GM13977 (cell line): ENCODE results near the gene EIF4G3.

Experiments
- DNase-seq: peaks from one replicate; pipeline ENCODE4 v3.0.0; 2012; ENCODE audit warnings: low spot score
- in situ Hi-C: fragments of 300-500 bp; cut with MboI; formaldehyde crosslinking; loops from one replicate; pipeline ENCODE4 v1.12.0; 2022; ENCODE audit warnings: low sequenced_read_pairs, low pct_unique_long_range_greater_than_20kb, mixed read lengths, inconsistent platforms; ENCODE audit not compliant: unreplicated experiment
- TF ChIP-seq, protein P1 (sequence below): IDR thresholded peaks from 2 replicates; pipeline ENCODE4 v1.5.1; 2012; ENCODE audit warnings: mild to moderate bottlenecking, control low read depth; ENCODE audit not compliant: insufficient read depth; ENCODE audit errors: extremely low read depth, missing control alignments

Gene EIF4G3

DNA sequence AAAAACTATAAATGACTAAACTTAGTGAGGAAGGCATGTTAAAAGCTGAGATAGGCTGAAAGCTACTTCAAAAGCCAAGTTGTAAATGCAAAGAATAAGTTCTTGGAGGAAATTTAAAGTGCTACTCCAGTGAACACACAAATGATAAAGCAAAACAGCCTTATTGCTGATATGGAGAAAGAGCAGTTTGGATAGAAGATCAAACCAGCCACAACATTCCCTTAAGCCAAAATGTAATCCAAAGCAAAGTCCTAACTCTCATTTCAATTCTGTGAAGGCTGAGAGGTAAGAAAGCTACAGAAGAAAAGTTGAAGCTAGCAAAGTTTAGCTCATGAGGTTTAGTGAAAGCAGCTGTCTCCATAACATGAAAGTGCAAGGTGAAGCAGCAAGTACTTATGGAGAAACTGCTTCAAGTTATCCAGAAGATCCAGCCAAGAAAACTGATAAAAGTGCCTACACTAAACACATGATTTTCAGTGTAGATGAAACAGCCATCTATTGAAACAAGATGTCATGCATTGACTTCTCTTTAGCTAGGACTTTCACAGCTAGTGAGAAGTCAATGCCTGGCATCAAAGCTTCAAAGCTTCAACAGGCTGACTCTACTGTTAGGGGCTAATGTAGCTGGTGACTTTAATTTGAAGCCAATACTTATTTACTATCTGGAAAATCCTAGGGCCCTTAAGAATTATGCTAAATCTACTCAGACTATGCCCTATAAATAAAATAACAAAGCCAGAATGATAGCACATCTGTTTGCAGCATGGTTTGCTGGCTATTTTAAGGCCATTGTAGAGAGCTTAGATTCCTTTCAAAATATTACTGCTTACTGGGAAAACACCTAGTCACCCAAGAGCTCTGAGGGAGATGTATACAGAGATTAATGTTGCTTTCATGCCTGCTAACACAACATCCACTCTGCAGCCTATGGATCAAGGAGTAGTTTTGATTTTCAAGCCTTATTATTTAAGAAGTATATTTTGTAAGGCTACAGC lies 188.6 kb downstream of the EIF4G3 start:
- in situ Hi-C loops: loop anchor here (25.0 kb wide), 1 partner anchor 199 kb away; the partner anchor contains the start of gene EIF4G3
- TF ChIP-seq, protein P1, sequence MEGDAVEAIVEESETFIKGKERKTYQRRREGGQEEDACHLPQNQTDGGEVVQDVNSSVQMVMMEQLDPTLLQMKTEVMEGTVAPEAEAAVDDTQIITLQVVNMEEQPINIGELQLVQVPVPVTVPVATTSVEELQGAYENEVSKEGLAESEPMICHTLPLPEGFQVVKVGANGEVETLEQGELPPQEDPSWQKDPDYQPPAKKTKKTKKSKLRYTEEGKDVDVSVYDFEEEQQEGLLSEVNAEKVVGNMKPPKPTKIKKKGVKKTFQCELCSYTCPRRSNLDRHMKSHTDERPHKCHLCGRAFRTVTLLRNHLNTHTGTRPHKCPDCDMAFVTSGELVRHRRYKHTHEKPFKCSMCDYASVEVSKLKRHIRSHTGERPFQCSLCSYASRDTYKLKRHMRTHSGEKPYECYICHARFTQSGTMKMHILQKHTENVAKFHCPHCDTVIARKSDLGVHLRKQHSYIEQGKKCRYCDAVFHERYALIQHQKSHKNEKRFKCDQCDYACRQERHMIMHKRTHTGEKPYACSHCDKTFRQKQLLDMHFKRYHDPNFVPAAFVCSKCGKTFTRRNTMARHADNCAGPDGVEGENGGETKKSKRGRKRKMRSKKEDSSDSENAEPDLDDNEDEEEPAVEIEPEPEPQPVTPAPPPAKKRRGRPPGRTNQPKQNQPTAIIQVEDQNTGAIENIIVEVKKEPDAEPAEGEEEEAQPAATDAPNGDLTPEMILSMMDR: no peak
- DNase-seq: no peak

DNA sequence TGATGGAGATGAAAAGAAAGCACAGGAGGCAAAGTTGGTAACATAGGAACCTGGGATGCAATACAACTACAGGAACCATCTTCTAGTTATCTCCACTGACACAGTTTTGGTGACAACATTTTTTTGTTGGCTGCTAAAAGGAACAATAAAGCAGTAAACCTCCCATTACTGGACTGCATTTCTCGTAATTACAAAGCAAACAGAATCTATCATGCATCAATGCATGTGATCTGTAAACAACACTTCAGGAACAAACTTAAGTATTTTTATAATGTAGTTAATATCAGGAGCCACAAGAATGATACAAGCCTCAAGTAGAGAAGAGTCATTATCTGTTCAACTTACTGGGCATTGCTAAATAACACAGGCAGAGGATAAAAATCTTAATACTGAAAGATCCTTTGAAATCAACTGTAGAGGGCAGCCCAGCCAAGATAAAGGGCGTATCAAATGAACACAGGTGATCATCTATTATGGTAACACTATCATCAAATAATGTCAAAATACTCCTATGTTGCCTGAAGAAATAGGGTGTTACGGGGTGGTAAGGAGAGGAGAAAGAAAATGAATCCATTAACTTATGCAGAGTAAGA lies 193.3 kb downstream of the EIF4G3 start:
- DNase-seq: no peak
- TF ChIP-seq, protein P1: no peak
- in situ Hi-C loops: loop anchor here (25.0 kb wide), 1 partner anchor 204 kb away; the partner anchor contains the start of gene EIF4G3

DNA sequence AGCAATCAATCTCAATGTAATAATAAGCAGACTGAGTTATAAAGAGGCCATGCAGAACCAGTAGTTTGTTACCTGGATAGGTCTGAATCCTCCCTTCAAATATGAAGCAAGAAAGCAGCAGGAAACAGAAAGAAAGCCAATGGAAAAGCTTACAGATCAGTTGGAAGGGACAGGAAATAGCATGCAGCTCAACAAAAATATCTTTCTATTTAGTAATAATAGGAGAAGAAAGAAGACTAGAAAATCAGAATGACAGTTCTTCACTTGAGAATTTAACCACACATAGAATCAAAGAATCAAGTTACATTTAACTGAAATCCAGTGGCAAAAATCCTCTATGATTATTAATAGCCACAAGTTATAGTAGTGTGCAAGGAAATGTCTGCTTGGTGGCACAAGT lies 194.4 kb downstream of the EIF4G3 start:
- no peak for DNase-seq
- TF ChIP-seq, protein P1: no peak
- in situ Hi-C loops: loop anchor here (25.0 kb wide), 1 partner anchor 205 kb away; the partner anchor contains the start of gene EIF4G3

DNA sequence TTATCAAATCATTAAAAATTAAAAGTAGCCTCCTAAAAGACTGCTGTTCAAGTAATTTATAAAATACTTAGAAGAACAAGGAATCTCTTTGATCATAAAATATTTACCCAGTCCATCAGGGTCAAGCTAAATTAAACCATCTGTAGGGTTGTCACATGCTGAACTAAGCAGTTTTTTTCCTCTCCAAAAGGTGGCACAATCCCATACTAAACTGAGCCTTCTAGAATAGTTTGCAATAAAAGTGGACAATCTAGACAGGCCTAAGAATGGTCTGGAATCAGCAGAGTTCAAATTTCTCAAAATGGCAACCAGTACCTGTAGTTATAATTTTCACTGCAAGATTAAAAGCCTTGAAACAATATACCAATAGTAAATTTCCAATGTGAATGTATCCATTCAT lies 194.8 kb downstream of the EIF4G3 start:
- DNase-seq: no peak
- TF ChIP-seq, protein P1: peak; percentile 36
- in situ Hi-C loops: loop anchor here (25.0 kb wide), 1 partner anchor 205 kb away; the partner anchor contains the start of gene EIF4G3

DNA sequence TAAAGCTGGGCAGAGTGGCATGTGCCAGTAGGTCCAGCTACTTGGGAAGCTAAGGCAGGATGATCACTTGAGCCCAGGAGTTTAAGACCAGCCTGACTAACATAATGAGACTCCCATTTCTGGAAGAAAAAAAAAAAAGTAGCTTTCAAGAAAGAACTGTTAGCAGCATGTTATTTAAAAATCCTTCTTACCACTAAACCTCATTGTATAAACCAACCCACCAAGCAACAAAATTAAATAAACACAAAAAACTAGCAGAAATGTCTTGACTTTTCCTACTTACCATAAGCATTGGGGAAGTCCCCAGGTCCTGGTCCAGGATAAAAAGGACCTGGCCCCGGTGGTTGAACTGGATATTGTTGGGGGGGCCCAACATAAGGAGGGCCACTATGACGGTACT lies 196.6 kb downstream of the EIF4G3 start:
- no peak for DNase-seq
- TF ChIP-seq, protein P1: no peak
- in situ Hi-C loops: loop anchor here (25.0 kb wide), 1 partner anchor 207 kb away; the partner anchor contains the start of gene EIF4G3

DNA sequence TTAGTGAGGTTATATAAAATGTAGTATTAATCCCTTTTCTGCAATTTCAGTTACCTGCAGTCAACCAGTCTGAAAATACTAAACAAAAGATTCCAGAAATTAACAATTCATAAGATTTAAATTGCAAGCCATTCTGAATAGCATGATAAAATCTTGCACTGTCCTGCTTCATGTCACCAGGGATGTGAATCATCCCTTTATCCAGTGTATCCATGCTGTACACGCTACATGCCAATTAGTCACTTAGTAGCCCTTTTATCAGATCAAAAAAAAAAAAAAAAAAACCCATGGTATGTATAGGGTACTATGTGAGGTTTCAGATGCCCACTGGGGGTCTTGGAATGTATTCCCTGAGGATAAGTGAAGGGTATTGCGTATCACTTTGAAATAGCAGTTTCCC lies 198.3 kb downstream of the EIF4G3 start:
- TF ChIP-seq, protein P1: no peak
- no peak for DNase-seq
- in situ Hi-C loops: loop anchor here (25.0 kb wide), 1 partner anchor 209 kb away; the partner anchor contains the start of gene EIF4G3
